GM12878 (cell line): ENCODE data around the gene LRP8. TPM values are rescaled to one million over a fixed set of nuclear protein-coding genes. Genes with fewer than 3 reads are reported as not detected.

Experiments used
- ATAC-seq: fragments of 200-7000 bp; cut with Tn5 transposase; 3 replicates; pipeline ENCODE4 v1.9.1; 2020; ENCODE audit warnings: mild to moderate bottlenecking, moderate library complexity
- BruUV-seq: library from RNA; stranded (reverse); fragments of 400-500 nt; replicated peaks from 2 replicates; lab custom pipeline; 2021; lab: Mats Ljungman, UMichigan
- CTCF ChIA-PET: fragments of 300-600 bp; sonication (Branson Sonifier 250); formaldehyde crosslinking; extraction: SDS; loops from one replicate; lab custom pipeline; 2021; ENCODE audit warnings: inconsistent platforms; lab: Yijun Ruan, JAX
- POLR2A ChIA-PET: fragments of 350-600 bp; formaldehyde crosslinking; extraction: SDS; loops from one replicate; lab custom pipeline; 2021; ENCODE audit warnings: inconsistent platforms; lab: Charles Lee
- RAD21 ChIA-PET: fragments of 300-600 bp; sonication (Branson Sonifier 250); formaldehyde crosslinking; loops from one replicate; lab custom pipeline; 2023; ENCODE audit warnings: antibody characterized with exemption; ENCODE audit not compliant: unreplicated experiment; lab: Charles Lee
- SMC1A ChIA-PET: fragments of 300-600 bp; sonication (Branson Sonifier 250); formaldehyde crosslinking; loops from one replicate; lab custom pipeline; 2023; ENCODE audit not compliant: unreplicated experiment, uncharacterized antibody; lab: Charles Lee
- DNase-seq: peaks from one replicate; pipeline ENCODE4 v3.0.0-alpha.2; 2011; ENCODE audit warnings: low read depth, low spot score
- FAIRE-seq: peaks from 3 replicates; lab custom pipeline; 2011; peaks lifted over from hg19 to GRCh38; lab: Jason Lieb, UNC
- H2AFZ ChIP-seq: 2 replicates; pipeline ENCODE4 v1.6.0; 2011; ENCODE audit warnings: low read depth, low read length, control low read depth; ENCODE audit not compliant: control insufficient read depth
- H3K27ac ChIP-seq: 2 replicates; pipeline ENCODE4 v1.5.1; 2011; ENCODE audit warnings: control low read depth; ENCODE audit not compliant: control insufficient read depth, insufficient read depth
- H3K27me3 ChIP-seq, 2 experiments: replicated peaks in 1 of 2; 2 replicates each; pipeline versions ENCODE4 v1.6.0 to v1.6.1; 2011; ENCODE audit warnings: low read length in 1 of 2; ENCODE audit not compliant: control insufficient read depth in 2 of 2, insufficient read depth in 2 of 2
- H3K36me3 ChIP-seq, 2 experiments: 2 replicates each; pipeline ENCODE4 v1.5.1; 2011; ENCODE audit warnings: low read length in 1 of 2; ENCODE audit not compliant: control insufficient read depth in 2 of 2, insufficient read depth in 2 of 2
- H3K4me1 ChIP-seq: 2 replicates; pipeline ENCODE4 v1.6.1; 2011; ENCODE audit warnings: mild to moderate bottlenecking, low read length, moderate library complexity, mixed read lengths; ENCODE audit not compliant: control insufficient read depth, insufficient read depth
- H3K4me2 ChIP-seq: 2 replicates; pipeline ENCODE4 v1.6.0; 2011; ENCODE audit warnings: control low read depth; ENCODE audit not compliant: control insufficient read depth, insufficient read depth
- H3K4me3 ChIP-seq: fragments of 200-600 bp; sonication (generic); 2 replicates; pipeline ENCODE4 v1.5.1; 2016
- H3K79me2 ChIP-seq: 2 replicates; pipeline ENCODE4 v1.6.0; 2011; ENCODE audit warnings: low read length; ENCODE audit not compliant: control insufficient read depth, insufficient read depth
- H3K9ac ChIP-seq: 2 replicates; pipeline ENCODE4 v1.8.0; 2011; ENCODE audit warnings: low read length, control low read depth, mixed read lengths; ENCODE audit not compliant: control insufficient read depth, insufficient read depth
- H3K9me3 ChIP-seq: replicated peaks from 3 replicates; pipeline ENCODE4 v1.5.1; 2011; ENCODE audit warnings: mild to moderate bottlenecking, low read length; ENCODE audit not compliant: control insufficient read depth, insufficient read depth
- H4K20me1 ChIP-seq: 2 replicates; pipeline ENCODE4 v1.6.0; 2011; ENCODE audit not compliant: control insufficient read depth, insufficient read depth
- IKZF2 ChIP-seq, 2 experiments: fragments of 450-650 bp; IDR thresholded peaks; 2 replicates each; pipeline ENCODE4 v1.6.1; 2017; ENCODE audit warnings: mild to moderate bottlenecking in 2 of 2, moderate library complexity in 2 of 2
- JUND ChIP-seq: IDR thresholded peaks from 2 replicates; pipeline ENCODE4 v1.6.1; 2012; ENCODE audit warnings: low read depth, mild to moderate bottlenecking, low read length, improper control_type of control experiment, moderate library complexity
- NR2C2 ChIP-seq: IDR thresholded peaks from 2 replicates; pipeline ENCODE4 v1.6.1; 2011; ENCODE audit warnings: borderline replicate concordance, low read depth; ENCODE audit not compliant: control insufficient read depth, insufficient read length
- ZNF592 ChIP-seq: fragments of 450-650 bp; IDR thresholded peaks from 2 replicates; pipeline ENCODE4 v1.6.1; 2017; ENCODE audit warnings: mild to moderate bottlenecking, moderate library complexity
- WGBS: methylation state at CpG from one replicate; pipeline ENCODE4 v1.1.6; 2016; ENCODE audit warnings: low lambda C conversion rate; ENCODE audit not compliant: insufficient replicate concordance, insufficient coverage; ENCODE audit errors: missing lambda C conversion rate; 5-methylcytosine and 5-hydroxymethylcytosine counted together
- in situ Hi-C: fragments of 300-500 bp; cut with MboI; formaldehyde crosslinking; loops from 9 replicates; pipeline ENCODE4 v1.14.3; 2018; ENCODE audit warnings: mixed read lengths
- intact Hi-C: fragments of 100-400 bp; cut with micrococcal nuclease; formaldehyde crosslinking; loops from one replicate; pipeline ENCODE4 v1.14.2; 2022; ENCODE audit not compliant: unreplicated experiment
- polyA plus RNA-seq, 11 experiments: library from polyadenylated mRNA; depleted of rRNA in 4 of 11; unstranded in 6 of 11; stranded (reverse) in 5 of 11; fragments of >200 nt; fragmentation: Nextera tagmentation in 4 of 11; fragmentation: Illumina TruSeq in 1 of 11; extraction: Ambion mirVana in 4 of 11; extraction: Trizol in 1 of 11; gene quantifications; 1 replicate in 1 of 11; 2 replicates in 10 of 11; pipeline versions ENCODE4 v1.2.1 to v1.2.3, GENCODE V29; 2011 to 2016; ENCODE audit warnings: inconsistent platforms in 2 of 11, missing spikeins in 2 of 11, low read depth in 1 of 11
- total RNA-seq, 4 experiments: library from RNA; depleted of rRNA in 3 of 4; stranded (reverse); fragments of >200 nt in 3 of 4; fragmentation: Illumina TruSeq in 1 of 4; extraction: Trizol in 1 of 4; gene quantifications; 2 replicates each; pipeline versions ENCODE4 v1.2.1 to v1.2.3, GENCODE V29; 2013 to 2021

LRP8 gene
- total and polyA plus RNA-seq, 10 of the 15 experiments (the other 5 are each of a cell fraction or from before 2014, with no cell fraction given) = 2.8 to 40.5 (median 22.3) TPM

GRCh38 chr1:53346814-53347176 is 18.9 kb upstream of the LRP8 start:
- ChIA-PET SMC1A (interaction anchor here (0.9 kb wide), 1 partner anchor 68 kb away, joined by 4 read pairs; no protein-coding TSS in a partner anchor), RAD21 (no interaction called here), POLR2A (no interaction called here), CTCF (interaction anchor here (1.7 to 2.0 kb wide), 2 partner anchors 21 to 68 kb away, joined by 7 to 8 read pairs; no protein-coding TSS in a partner anchor)
- TF ChIP-seq ZNF592 (no peak), NR2C2 (no peak), IKZF2 (IDR thresholded peaks at IDR 0.05) (no peak), JUND (no peak)
- Histone ChIP-seq H3K4me2 (no peak overlapping the region), H3K79me2 (no peaks in the 10 kb centered on the region), H3K4me3 (no peak overlapping the region), H4K20me1 (no peaks in the 10 kb centered on the region), H3K27ac (no peak overlapping the region), H3K9me3 (no peaks in the 10 kb centered on the region), H3K9ac (no peak overlapping the region), H3K27me3 (no peaks in the 10 kb centered on the region), H3K36me3 (no peaks in the 10 kb centered on the region), H3K4me1 (peaks cover 17% of the 10 kb centered on the region), H2AFZ (no peak overlapping the region)
- 49% methylated on average over 3 of the region's 3 CpGs for WGBS
- ATAC-seq (no peak), DNase-seq (no peak), FAIRE-seq (no peak)
- intact Hi-C loops = no loop called here
- in situ Hi-C loops = no loop called here
- no TSS peak for BruUV-seq
